Measurements from ENCODE around the gene AR.

- TF ChIP-seq CTCF (conservative IDR thresholded peaks at IDR 0.05; ENCODE audit: low read depth, low read length), result no peak
- TF ChIP-seq EZH2 (IDR thresholded peaks at IDR 0.05; ENCODE audit: low read length, unreplicated experiment), result no peak
- no peak for TF ChIP-seq EZH2phosphoT487 (IDR thresholded peaks at IDR 0.05; ENCODE audit: borderline replicate concordance, low read length)
Measured at GRCh38 chrX:67538383-67538782, 5.4 kb upstream of the AR start.
